GM12892 (cell line): ENCODE data around the gene RSL24D1.

Experiments
- POLR2A ChIP-seq: IDR thresholded peaks from 2 replicates; pipeline ENCODE4 v1.6.1; 2011; ENCODE audit warnings: low read depth, low read length, control low read depth
- POLR2AphosphoS5 ChIP-seq: IDR thresholded peaks from 2 replicates; pipeline ENCODE4 v1.6.1; 2011; ENCODE audit warnings: low read depth, low read length, control low read depth

- TF ChIP-seq POLR2AphosphoS5 (no peak), POLR2A (no peak)
These were observed 2.0 kb upstream of the RSL24D1 start for GRCh38 chr15:55198706-55199105.
